NOMO-1 (cell line): Measurements from ENCODE around the gene MMD.
"Not testable (repeated sequence)": the region's sequence is repeated elsewhere in the genome, so short reads cannot be mapped to it uniquely, and the experiment has no call there.

Experiments used
- DNase-seq, 2 experiments: peaks; one replicate each; lab custom pipeline; 2025; ENCODE audit not compliant: unreplicated experiment in 2 of 2; lab: John Stamatoyannopoulos, UW

MMD gene

DNA sequence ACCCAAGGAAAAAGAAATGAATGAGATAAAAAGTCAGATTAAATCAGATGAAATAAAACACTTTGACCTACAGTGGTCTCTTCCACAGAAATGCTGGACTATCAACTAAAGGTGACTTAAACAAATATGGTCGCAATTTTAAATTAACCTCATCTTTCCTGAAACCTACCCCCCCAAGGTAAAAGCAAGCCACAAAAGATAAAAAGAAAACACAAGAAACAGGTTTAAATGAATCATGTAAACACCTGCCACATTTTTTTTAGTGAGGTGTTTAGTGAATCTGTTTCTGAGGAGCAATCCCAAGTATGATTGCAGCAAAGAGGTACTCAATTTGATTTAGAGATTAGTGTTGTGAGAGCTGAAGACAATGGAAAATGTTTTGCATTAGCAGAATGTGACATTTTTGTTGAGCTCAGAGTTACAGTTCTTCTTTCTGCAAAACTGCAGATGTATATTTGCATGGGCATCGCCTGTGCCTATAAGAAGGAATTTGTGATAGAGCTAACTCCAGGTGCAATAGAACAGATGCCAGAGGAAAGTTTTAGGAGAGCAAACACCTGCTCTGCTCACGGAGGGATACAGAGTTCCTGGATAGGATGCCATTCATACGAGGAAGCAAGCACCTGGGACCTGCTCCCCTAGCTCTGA lies 3.4 kb upstream of the MMD start:
- DNase-seq = no peak

DNA sequence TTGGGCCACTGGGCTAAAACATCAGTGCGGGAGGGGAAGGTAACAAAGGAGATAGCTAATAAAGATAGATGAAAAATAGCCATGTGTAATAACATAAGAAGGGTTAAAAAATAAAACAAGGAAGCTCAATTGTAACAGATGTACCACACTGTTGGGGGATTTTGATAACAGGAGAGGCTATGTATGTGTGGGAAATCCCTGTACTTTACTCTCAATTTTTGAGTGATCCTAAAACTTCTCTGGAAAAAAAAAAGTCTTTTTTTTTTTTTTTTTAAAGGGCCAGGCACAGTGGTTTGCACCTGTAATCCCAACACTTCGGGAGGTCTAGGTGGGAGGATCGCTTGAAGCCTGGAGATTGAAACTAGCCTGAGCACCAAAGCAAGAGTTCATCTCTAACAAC lies 1.9 kb upstream of the MMD start:
- DNase-seq = no peak

DNA sequence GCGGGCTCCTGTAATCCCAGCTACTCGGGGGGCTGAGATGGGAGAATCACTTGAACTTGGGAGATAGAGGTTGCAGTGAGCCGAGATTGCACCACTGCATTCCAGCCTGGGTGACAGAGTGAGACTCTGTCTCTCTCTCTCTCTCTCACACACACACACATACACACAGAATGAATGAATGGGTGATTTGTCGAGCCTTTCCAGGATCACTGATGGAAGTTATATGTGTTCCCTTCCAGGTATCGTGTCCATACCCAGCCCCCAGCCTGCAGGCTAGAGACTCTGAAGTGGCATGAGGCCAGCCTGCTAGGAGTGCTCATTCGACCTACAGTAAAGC lies 1.2 kb upstream of the MMD start:
- not testable (repeated sequence) for DNase-seq

DNA sequence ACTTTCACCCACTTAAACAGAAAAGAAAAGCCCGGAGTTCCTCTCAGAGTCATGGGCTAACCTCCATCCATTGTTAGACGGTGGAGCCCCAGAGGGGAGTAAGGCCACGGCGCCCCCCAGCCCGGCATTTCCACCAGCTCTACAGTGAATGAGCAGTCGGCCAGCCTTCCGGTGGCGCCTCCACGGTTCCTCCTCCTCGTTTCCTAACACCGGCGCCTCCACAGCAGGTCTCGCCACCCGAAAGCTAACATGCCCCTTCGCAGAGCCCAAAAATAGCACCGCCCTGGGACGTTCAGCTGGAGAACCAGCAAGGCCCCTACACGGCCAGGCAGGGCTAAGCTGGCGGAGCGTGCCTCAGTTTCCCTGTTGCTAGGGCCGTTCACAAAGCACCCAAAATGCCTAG lies 858 bp downstream of the MMD start:
- peak in 1 of 2 experiments; percentile 25 for DNase-seq

DNA sequence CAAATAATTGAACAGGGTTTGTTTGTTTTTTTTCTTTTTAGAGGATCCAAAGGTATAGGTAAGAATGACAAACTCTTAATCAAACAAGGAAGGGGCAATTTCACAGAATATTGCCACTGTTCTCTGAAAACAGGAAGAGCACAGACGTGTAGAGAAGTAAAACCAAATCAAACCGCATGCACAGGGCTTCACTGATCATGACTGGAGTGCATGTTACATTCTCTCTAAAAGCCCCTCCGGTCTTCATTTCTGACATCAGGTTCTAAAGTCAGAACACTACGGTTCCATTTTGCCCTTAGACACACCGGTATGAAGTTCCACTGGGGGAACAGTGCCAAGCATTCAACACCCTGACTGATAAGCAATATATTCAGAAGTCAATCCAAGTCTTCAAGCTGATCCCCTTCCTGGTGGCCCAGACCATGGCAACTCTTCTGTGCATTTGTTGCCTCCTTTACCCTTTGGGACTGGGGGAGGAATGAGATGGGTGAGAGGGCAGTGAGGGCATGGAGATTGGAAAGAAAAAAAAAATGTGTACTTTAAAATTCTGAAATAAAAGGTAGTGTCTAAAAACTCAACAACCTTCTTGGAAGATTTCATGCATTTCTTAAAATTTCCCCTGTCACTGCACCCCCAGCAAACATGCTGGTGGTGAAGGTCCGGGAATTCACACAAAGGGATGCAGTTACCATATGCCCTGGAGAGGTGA lies 1.4 kb downstream of the MMD start:
- peak in 1 of 2 experiments; percentile 73 for DNase-seq

DNA sequence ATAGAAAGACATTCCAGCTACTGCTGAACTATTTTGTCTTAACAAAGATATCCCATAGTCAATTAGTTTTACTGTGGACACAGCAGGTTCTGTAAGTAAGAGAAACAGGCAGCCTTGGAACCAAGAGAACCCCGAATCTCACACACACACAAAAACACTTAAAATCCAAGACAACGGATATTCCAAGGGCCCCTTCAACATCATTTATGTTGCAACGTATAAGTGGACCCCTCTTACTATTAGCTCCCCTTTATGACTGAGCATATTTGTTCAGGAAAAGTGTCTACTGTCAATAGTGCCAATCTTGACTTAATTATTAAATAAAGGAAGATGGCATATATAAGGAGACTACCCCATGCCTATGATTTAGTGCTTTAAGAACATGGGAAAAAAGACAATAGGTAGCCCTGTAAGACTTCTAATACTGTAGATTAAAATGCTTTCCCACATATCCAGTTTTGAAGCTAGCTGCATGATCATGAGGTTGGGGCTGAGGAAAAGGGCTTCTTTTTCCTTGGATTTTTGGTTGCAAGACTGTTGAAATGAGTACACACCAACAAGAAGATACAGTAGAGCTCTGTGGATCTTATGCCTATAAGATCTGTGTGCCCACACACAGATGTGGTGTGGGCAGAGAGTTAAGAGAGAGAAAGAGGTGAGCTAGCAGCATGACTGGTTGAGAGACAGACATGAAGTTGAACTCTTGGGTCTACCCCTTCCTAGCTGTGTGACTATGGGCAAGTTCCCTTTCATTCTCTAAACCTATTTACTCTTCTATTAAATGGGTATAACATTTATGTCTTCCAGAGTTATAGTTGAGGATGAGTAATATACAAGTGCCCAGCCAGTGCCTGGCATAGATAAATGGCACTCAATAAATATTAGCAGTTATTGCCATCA lies 3.0 kb downstream of the MMD start:
- no peak for DNase-seq

DNA sequence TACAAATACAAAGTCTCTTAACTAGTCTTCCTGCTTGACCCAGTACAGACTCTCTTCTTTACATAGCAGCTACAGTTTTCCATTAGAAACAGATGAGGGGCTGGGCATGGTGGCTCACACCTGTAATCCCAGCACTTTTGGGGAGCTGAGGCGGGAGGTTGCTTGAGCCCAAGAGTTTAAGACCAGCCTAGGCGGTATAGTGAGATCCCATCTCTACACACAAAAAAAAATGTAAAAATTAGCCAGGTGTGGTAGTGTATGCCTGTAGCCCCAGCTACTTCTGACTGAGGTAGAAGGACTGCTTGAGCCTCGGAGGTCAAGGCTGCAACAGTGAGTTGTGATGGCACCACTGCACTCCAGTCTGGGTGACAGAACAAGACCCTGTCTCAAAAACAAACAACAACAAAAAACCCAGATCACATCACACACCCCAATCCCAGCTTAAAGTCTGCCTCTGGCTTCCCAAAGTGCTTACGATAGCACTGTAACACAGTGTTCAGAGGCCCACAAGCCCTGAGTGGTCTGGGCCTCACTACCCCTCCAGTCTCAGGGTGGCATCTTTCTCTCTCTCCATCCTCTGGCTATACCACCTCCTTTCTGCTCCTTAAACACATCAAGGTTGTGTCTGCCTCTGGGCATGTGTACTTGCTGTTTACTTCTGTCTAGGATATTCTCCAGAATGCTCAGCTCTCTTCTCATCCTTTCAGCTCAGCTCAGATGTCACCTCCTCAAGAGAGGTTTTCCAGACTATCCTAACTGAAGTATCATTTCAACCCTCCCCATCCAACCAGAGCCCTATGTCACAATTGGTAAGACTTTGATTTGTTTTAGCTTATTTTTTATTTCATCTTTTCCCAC lies 4.0 kb downstream of the MMD start:
- no peak for DNase-seq

DNA sequence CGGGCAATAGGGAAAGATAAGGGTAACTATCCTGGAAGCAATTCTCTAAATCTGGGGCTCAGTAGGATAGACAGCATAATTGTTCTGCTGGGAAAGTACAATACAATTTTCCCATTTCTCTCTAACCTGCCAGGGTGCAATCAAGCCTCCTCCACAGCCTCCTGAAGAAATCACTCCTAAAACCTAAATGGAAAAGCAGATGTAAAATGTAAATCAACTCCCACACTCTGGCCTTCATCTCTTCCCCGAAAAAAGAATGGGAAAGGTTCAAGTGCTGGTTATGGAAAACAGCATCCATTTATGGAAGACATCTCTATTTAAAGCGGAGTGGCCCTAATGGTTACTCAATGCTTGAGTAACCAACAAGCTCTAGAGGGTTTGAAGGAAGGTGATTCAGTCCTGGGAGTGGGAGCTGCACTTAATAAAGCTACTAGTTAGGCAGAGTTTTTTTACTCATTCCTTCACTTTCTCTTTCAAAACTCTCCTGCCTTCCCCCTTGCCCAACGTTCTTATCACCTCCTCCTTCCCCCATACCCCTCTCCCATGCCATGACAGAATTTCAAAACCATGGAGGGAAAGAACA lies 5.1 kb downstream of the MMD start:
- no peak for DNase-seq

DNA sequence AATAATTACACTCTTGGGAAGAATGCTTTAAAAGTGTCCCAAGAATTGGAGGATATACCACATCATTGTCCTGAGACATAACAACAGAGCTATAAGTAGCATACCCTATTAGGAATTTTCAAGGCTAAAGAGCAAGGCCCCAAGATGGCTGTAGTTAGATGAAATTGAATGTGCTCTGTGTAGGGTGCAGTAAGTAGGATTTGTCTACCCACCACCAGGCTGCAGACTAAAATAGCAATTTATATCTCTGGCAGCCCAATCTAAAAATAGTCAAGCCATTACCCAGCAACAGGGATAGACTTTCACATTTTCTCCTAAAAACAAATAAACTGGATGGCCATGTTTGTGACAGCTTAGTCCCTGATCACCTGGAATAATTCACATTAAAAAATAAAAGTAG lies 5.6 kb downstream of the MMD start:
- no peak for DNase-seq

DNA sequence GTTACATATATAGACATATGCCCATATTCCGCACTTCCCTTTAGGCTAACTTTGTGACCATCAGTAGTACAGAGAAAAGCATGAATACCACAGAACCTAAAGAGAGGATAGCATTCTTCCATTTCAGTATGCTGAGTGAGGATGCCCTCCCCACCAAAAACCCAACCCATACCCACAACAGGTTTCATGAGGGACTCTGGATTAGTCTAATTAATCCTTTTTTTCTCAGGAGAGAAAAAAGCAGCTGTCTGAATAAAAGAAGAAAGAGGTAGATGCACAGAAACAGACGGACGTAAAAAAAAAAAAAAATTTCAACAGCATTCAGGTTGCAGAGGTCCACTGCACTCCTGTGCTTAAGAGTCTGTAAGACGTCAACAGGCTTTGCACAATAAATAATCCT lies 6.7 kb downstream of the MMD start:
- no peak for DNase-seq

DNA sequence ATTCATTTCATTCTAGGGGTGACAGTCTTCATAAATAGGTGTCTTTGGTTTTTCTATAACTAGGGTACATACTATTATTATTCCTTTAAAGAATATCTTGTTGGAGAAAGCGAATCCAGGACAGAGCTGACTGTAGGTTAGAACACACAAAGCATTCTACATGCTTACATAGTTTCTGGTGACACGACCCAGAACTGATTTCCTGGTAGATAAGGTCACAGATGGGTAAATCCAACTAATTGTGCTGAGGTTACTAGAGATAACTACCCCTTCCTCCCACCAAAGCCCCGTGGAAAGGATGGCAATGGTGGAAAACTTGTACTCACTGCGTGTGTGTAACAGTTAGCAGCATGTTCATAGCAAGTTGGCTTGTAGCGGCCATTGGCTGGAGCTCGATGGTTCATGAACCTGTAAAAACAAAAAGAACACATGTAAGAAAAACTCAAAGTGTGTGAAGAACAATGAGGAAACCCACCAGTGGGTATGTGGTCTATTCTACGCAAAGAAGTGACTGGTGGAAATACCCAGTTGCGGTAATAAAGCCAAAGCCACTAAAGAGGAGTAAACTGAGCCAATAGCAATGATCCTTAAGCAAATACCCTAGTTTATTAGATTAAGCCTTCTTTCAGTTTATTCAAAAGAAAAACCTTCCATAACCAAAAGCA lies 7.7 kb downstream of the MMD start:
- no peak for DNase-seq

DNA sequence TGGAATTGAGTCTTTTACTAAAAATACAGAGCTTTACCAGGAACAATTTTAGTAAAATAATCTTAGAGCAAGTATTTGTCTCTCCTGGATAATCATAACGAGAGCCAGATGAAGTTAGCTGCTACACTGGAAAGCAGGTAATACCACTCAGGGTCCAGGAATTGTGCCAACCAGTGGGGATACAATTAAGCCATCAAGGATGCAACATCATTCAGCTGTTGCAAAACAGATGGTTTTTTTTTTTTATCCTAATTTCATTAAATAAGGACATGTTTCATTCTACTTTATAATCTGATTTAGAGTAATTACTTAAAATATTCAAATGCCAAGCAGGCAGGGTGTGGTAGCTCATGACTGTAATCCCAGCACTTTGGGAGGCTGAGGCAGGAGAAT lies 10.2 kb downstream of the MMD start:
- DNase-seq = no peak

DNA sequence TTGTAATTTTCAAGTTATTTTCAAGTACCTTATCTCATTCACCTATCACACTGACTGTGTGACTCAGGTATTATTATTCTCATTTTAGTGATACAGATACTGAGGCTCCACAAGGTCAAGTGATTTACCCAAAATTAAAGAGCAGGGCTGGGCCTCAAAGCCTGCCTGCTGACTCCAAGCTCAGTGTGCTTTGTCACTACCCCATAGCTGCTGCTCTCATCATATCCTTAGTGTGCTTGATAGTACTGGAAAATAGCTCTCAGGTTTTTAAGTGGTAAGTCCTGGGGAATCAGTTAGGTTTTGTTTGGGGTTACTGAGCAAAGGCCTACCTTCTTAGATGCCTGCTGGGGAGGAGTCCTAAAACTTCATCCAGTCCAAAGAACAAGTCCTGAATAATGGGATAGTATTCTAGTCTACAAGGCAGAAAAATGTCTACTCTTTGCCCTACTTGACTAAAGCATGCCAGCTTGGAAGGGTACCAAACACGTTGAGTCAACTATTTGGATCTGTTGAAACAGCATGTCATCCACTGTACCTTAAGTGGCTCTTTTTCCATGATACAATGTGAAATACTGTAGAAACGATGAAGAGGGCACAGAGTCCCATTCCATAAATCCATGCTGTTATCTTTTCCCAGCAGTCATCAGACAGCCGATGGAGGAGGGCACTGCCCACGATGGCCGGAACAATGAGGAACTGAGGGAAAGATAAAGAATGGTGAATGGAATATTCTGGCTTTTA lies 10.7 kb downstream of the MMD start:
- no peak for DNase-seq

DNA sequence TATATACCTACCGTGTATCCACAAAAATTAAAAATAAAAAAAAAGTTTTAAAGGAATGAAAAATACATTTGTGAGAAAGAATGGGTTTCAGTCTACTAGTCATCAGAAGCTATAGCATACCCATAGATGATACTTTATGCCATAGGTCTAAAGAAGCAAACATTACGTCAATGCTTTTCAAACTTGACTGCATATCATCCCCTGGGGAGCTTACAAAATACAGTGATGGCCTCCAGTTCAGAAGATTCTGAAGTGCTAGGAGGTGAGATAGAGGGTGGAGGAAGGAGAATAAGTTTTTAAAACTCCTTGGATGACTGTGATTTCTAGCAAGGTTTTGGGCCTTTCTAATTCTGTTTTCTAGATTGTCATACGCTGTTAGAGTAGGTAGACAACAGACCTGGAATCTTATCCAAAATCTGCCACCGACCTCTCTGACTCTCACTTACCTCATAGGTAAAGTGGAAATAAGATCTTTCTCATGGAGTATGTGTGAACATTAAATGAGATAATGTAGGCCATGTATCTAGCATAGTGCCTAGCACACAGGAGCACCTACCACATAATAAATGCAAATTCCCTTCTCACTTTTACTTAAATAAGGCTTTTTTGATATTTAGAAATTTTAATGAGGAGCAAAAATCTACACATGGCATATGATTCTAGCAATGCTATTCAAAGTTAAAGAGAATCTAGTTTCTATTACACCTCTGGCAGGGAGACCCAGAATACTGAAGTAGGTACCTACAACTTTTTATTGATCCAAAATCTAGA lies 12.4 kb downstream of the MMD start:
- no peak for DNase-seq

DNA sequence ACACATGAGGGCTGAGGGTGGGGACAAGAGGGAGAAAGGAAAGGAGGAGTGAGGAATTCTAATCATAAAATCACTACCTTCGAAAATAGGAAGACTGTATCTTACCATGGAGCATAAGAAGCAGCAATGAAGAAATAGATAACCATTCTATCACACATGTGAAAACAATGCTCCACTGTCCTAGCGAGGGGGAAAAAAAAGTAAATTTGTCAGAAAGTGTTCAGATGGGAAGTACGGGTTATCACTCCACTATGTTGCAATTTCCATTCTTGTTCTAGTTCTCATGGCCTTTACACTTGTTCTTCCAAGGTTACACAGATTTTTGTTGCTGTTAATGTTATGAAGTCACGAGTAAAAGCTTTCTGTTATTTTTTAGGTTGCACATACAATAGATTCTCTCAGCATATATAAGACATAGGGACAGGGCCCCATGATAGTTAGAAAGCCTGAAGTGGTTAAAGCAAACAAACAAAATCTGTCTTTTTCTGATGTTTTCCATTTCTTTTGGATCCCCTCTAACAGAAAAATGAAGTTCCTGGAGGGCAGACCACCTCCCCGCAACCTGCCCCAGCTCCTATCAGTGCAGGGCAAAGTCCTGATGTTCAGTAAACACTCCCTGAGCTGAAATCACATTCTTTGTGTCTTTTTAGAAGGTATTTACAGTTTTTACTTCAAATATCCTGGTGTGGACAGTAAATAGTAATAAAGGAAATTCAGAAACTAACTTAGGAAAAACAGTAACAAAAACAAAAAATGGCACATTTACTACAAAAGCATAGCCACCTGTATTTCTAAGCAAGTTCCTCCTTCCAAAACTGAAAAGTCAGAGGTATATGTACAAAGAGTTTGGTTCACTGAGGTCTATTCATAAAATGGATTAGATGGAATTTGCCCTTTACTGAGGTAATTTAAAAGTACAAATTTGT lies 13.7 kb downstream of the MMD start:
- DNase-seq = no peak

DNA sequence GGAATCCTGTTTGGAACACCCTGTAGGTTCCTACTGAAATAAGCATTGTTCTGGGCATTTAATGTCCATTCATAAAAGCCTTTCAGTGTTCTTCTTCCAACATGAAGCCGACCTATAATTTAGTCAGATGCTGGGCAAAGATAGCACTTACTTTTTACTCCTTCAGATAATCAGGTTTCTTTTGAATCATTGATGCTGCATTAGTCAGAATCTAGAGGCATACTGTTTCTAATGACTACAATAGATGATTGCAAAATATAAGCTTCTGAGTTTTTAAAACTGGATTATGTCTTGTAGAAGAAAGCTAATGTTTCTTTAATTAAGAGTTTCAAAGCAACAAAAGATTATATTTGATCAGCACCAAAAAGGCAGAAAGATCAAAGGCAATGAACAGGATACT lies 16.0 kb downstream of the MMD start:
- DNase-seq = no peak

DNA sequence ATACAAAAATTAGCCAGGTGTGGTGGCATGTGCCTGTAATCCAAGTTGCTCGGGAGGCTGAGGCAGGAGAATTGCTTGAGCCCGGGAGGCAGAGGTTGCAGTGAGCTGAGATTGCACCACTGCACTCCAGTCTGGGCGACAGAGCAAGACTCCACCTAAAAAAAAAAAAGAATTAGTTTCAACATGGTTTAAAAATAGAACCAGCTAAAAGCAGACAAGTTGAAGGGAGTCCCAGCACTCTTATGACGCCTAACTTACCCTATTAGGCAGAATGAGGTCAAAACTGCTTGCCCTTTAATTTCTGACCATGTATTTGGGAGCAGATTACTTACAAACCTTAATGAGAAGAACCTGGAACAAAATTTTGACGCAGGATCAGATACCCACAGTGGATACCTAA lies 17.4 kb downstream of the MMD start:
- DNase-seq = not testable (repeated sequence)

DNA sequence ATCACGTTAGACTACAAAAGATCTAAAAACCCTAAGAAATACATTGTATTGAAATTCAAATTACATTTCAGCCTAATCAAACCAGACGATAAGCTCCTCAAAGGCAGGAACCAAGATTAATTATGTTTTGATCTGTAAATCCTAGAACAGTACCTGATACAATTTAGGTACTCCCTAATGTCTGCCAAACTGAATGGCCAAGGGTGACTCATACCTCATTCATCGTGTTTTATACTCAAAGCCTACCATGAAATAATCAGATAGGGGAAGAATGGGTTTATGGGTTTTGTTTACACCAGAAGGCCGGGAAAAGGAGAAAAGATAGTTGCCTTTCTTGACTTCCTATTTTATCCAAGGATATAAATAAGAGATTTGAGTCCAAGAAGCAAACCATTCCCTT lies 19.3 kb downstream of the MMD start:
- DNase-seq = no peak
